H9 (cell line): ENCODE results near the gene NXPH3. TPM values are rescaled to one million over a fixed set of nuclear protein-coding genes. Genes with fewer than 3 reads are reported as not detected.

Source experiments
- DNase-seq: peaks from one replicate; pipeline ENCODE4 v3.0.0-alpha.2; 2017
- H2AFZ ChIP-seq: one replicate; pipeline ENCODE4 v1.6.1; 2013; ENCODE audit warnings: mild to moderate bottlenecking, low read length, control low read depth, moderate library complexity
- H2AK5ac ChIP-seq: 2 replicates; pipeline ENCODE4 v1.6.1; 2013; ENCODE audit warnings: low read length, control low read depth, mixed read lengths; ENCODE audit not compliant: insufficient read length
- H2BK120ac ChIP-seq: one replicate; pipeline ENCODE4 v1.6.1; 2013; ENCODE audit warnings: low read depth, mild to moderate bottlenecking, low read length, control low read depth, inconsistent platforms; ENCODE audit not compliant: poor library complexity, severe bottlenecking
- H2BK12ac ChIP-seq: 2 replicates; pipeline ENCODE4 v1.6.1; 2013; ENCODE audit warnings: low read length, control low read depth, mixed read lengths, low read depth; ENCODE audit not compliant: insufficient read length
- H2BK15ac ChIP-seq: 2 replicates; pipeline ENCODE4 v1.6.1; 2013; ENCODE audit warnings: low read depth, low read length, control low read depth
- H2BK20ac ChIP-seq: one replicate; pipeline ENCODE4 v1.6.1; 2013; ENCODE audit warnings: low read depth, mild to moderate bottlenecking, low read length, control low read depth, inconsistent platforms; ENCODE audit not compliant: poor library complexity, severe bottlenecking
- H2BK5ac ChIP-seq: 2 replicates; pipeline ENCODE4 v1.6.1; 2013; ENCODE audit warnings: low read length, control low read depth, mixed read lengths; ENCODE audit not compliant: insufficient read length
- H3K14ac ChIP-seq: 2 replicates; pipeline ENCODE4 v1.6.1; 2013; ENCODE audit warnings: low read length, control low read depth; ENCODE audit not compliant: insufficient read depth
- H3K18ac ChIP-seq: 2 replicates; pipeline ENCODE4 v1.6.1; 2013; ENCODE audit warnings: low read depth, mild to moderate bottlenecking, mixed read lengths, low read length, control low read depth; ENCODE audit not compliant: insufficient read length
- H3K23ac ChIP-seq: 2 replicates; pipeline ENCODE4 v1.6.1; 2013; ENCODE audit warnings: low read length, control low read depth, mixed read lengths, low read depth; ENCODE audit not compliant: insufficient read length
- H3K23me2 ChIP-seq: 2 replicates; pipeline ENCODE4 v1.6.1; 2013; ENCODE audit warnings: low read depth, mild to moderate bottlenecking, mixed read lengths, low read length, control low read depth; ENCODE audit not compliant: insufficient read length, poor library complexity, severe bottlenecking
- H3K27ac ChIP-seq: 2 replicates; pipeline ENCODE4 v1.5.1; 2013; ENCODE audit warnings: low read length, control low read depth, mixed read lengths, low read depth; ENCODE audit not compliant: insufficient read length
- H3K27me3 ChIP-seq: 2 replicates; pipeline ENCODE4 v1.6.1; 2013; ENCODE audit warnings: low read length, control low read depth, inconsistent platforms; ENCODE audit not compliant: insufficient read depth
- H3K4ac ChIP-seq: 2 replicates; pipeline ENCODE4 v1.6.1; 2013; ENCODE audit warnings: low read depth, mild to moderate bottlenecking, control low read depth, inconsistent platforms, low read length, moderate library complexity
- H3K4me1 ChIP-seq: 2 replicates; pipeline ENCODE4 v1.6.1; 2013; ENCODE audit warnings: low read length, control low read depth, inconsistent platforms; ENCODE audit not compliant: insufficient read depth
- H3K4me2 ChIP-seq: 2 replicates; pipeline ENCODE4 v1.6.1; 2013; ENCODE audit warnings: low read length, control low read depth, mixed read lengths; ENCODE audit not compliant: insufficient read length, insufficient read depth
- H3K56ac ChIP-seq: 2 replicates; pipeline ENCODE4 v1.6.1; 2013; ENCODE audit warnings: low read depth, mild to moderate bottlenecking, mixed read lengths, low read length, control low read depth; ENCODE audit not compliant: insufficient read length
- H3K79me1 ChIP-seq: 2 replicates; pipeline ENCODE4 v1.6.1; 2013; ENCODE audit warnings: low read depth, mild to moderate bottlenecking, moderate library complexity, low read length, control low read depth, inconsistent platforms; ENCODE audit not compliant: insufficient read depth, poor library complexity, severe bottlenecking
- H3K79me2 ChIP-seq: 2 replicates; pipeline ENCODE4 v1.6.1; 2013; ENCODE audit warnings: low read length, control low read depth, inconsistent platforms; ENCODE audit not compliant: insufficient read depth
- H3K9ac ChIP-seq: 2 replicates; pipeline ENCODE4 v1.6.1; 2013; ENCODE audit warnings: low read length, control low read depth, mixed read lengths; ENCODE audit not compliant: insufficient read length; ENCODE audit errors: extremely low read depth
- H3K9me3 ChIP-seq: one replicate; pipeline ENCODE4 v1.6.1; 2013; ENCODE audit warnings: low read depth, low read length, inconsistent platforms; ENCODE audit not compliant: control insufficient read depth
- H3T11ph ChIP-seq: one replicate; pipeline ENCODE4 v1.6.1; 2013; ENCODE audit warnings: mild to moderate bottlenecking, low read length, control low read depth, inconsistent platforms
- H4K20me1 ChIP-seq: one replicate; pipeline ENCODE4 v1.6.1; 2013; ENCODE audit not compliant: control insufficient read depth, insufficient read length, insufficient read depth
- H4K5ac ChIP-seq: 2 replicates; pipeline ENCODE4 v1.6.1; 2013; ENCODE audit warnings: low read depth, mild to moderate bottlenecking, mixed read lengths, low read length, control low read depth; ENCODE audit not compliant: insufficient read length
- H4K8ac ChIP-seq: replicated peaks from 2 replicates; pipeline ENCODE4 v1.6.1; 2013; ENCODE audit warnings: low read length, control low read depth, mixed read lengths, low read depth; ENCODE audit not compliant: insufficient read length
- H4K91ac ChIP-seq: 2 replicates; pipeline ENCODE4 v1.6.1; 2013; ENCODE audit warnings: low read depth, mild to moderate bottlenecking, moderate library complexity, mixed read lengths, low read length, control low read depth; ENCODE audit not compliant: insufficient read length
- H3K27ac Mint-ChIP-seq, 3 experiments: 2 replicates in 2 of 3; 3 replicates in 1 of 3; pipeline ENCODE4 v1.8.0; 2020 to 2021; ENCODE audit warnings: mixed read lengths in 3 of 3, mild to moderate bottlenecking in 1 of 3, moderate library complexity in 1 of 3
- H3K27me3 Mint-ChIP-seq: 2 replicates; pipeline ENCODE4 v1.8.0; 2021; ENCODE audit warnings: low read depth, mild to moderate bottlenecking, moderate library complexity, mixed read lengths
- H3K36me3 Mint-ChIP-seq, 3 experiments: 2 replicates in 2 of 3; 3 replicates in 1 of 3; pipeline ENCODE4 v1.8.0; 2020 to 2021; ENCODE audit warnings: low read depth in 3 of 3, mixed read lengths in 3 of 3; ENCODE audit not compliant: insufficient read depth in 1 of 3
- H3K4me1 Mint-ChIP-seq, 2 experiments: 2 replicates each; pipeline ENCODE4 v1.8.0; 2020; ENCODE audit warnings: mixed read lengths in 2 of 2
- H3K4me3 Mint-ChIP-seq, 2 experiments: 2 replicates in 1 of 2; 3 replicates in 1 of 2; pipeline ENCODE4 v1.8.0; 2020 to 2021; ENCODE audit warnings: mild to moderate bottlenecking in 2 of 2, mixed read lengths in 2 of 2, moderate library complexity in 1 of 2
- H3K9me3 Mint-ChIP-seq, 2 experiments: 2 replicates in 1 of 2; 3 replicates in 1 of 2; pipeline ENCODE4 v1.8.0; 2020; ENCODE audit warnings: mild to moderate bottlenecking in 2 of 2, mixed read lengths in 2 of 2, moderate library complexity in 1 of 2
- CTCF ChIP-seq: fragments of 200-600 bp; sonication (generic); conservative IDR thresholded peaks from 3 replicates; pipeline ENCODE4 v1.8.0; 2021; ENCODE audit warnings: antibody characterized with exemption, mild to moderate bottlenecking
- WGBS: extraction: QIAGEN DNeasy Blood & Tissue Kit; methylation state at CpG from one replicate; pipeline ENCODE4 v1.1.7; 2013; ENCODE audit warnings: missing lambda C conversion rate, low lambda C conversion rate, mixed read lengths; ENCODE audit not compliant: insufficient read length; ENCODE audit errors: extremely low coverage; 5-methylcytosine and 5-hydroxymethylcytosine counted together
- total RNA-seq: library from RNA; stranded (reverse); gene quantifications from 2 replicates; pipeline ENCODE4 v1.2.1, GENCODE V29; 2021

NXPH3 gene
- total RNA-seq, 1 experiment from 2014 or later = 1.3 TPM

GRCh38 chr17:49571283-49571682 is 4.4 kb upstream of the NXPH3 start:
- Histone ChIP-seq H3K27ac (no peak overlapping the region), H3K9ac (no peak overlapping the region), H3K79me1 (no peaks in the 10 kb centered on the region), H2AFZ (no peak overlapping the region), H3K4me1 (no peaks in the 10 kb centered on the region), H2BK15ac (no peak overlapping the region), H3K9me3 (no peaks in the 10 kb centered on the region), H3K23ac (no peak overlapping the region), H2BK5ac (no peak overlapping the region), H4K91ac (no peak overlapping the region), H2BK20ac (no peak overlapping the region), H3K23me2 (peaks cover 5% of the 10 kb centered on the region), H4K5ac (no peak overlapping the region), H3K27me3 (no peaks in the 10 kb centered on the region; the same call in 1 of the 2 replicates), H3K79me2 (no peaks in the 10 kb centered on the region), H3T11ph (no peak overlapping the region), H3K56ac (no peak overlapping the region), H2AK5ac (no peak overlapping the region), H2BK12ac (no peak overlapping the region), H4K8ac (no peak overlapping the region), H3K14ac (no peak overlapping the region), H3K4ac (no peak overlapping the region), H3K18ac (no peak overlapping the region), H2BK120ac (no peak overlapping the region), H3K4me2 (no peak overlapping the region), H4K20me1 (no peaks in the 10 kb centered on the region)
- TF ChIP-seq CTCF = no peak
- no CpG with 5 or more reads among the region's 6 CpGs for WGBS
- H3K36me3 Mint-ChIP-seq = no peaks in the 10 kb centered on the region
- H3K9me3 Mint-ChIP-seq = no peaks in the 10 kb centered on the region; a peak in 1 of 5 replicates
- peaks cover 64% of the 10 kb centered on the region for H3K27me3 Mint-ChIP-seq
- H3K4me3 Mint-ChIP-seq = no peak overlapping the region
- H3K4me1 Mint-ChIP-seq = peaks cover 15 to 49% of the 10 kb centered on the region in 2 experiments
- no peak overlapping the region; a peak in 1 of 7 replicates for H3K27ac Mint-ChIP-seq
- no peak for DNase-seq
